Loucy (cell line): ENCODE measurements around the gene CAMK2A.

ENCODE experiments used
- H2AFZ ChIP-seq: fragments of 200-600 bp; sonication (generic); 2 replicates; pipeline ENCODE4 v1.6.0; 2016; ENCODE audit warnings: antibody characterized with exemption, mild to moderate bottlenecking, low read length, moderate library complexity
- H3F3A ChIP-seq: fragments of 200-600 bp; 2 replicates; pipeline ENCODE4 v1.6.0; 2016; ENCODE audit warnings: antibody characterized with exemption, low read depth, mild to moderate bottlenecking
- H3K27me3 ChIP-seq: fragments of 200-600 bp; sonication (generic); 2 replicates; pipeline ENCODE4 v1.6.1; 2014; ENCODE audit warnings: low read length, mild to moderate bottlenecking; ENCODE audit not compliant: insufficient read depth, poor library complexity, severe bottlenecking
- H3K36me3 ChIP-seq: fragments of 200-600 bp; sonication (generic); 2 replicates; pipeline ENCODE4 v1.6.1; 2016; ENCODE audit warnings: low read length; ENCODE audit not compliant: insufficient read depth
- H3K4me1 ChIP-seq: fragments of 200-600 bp; sonication (generic); 2 replicates; pipeline ENCODE4 v1.5.1; 2014; ENCODE audit warnings: low read length, mild to moderate bottlenecking; ENCODE audit not compliant: insufficient read depth, poor library complexity, severe bottlenecking
- H3K4me2 ChIP-seq: fragments of 200-600 bp; sonication (generic); 2 replicates; pipeline ENCODE4 v1.6.0; 2014; ENCODE audit warnings: antibody characterized with exemption, low read length, low read depth, mild to moderate bottlenecking; ENCODE audit not compliant: poor library complexity, severe bottlenecking
- H3K4me3 ChIP-seq: fragments of 200-600 bp; sonication (generic); 2 replicates; pipeline ENCODE4 v1.5.1; 2014; ENCODE audit warnings: low read length, mild to moderate bottlenecking, mixed read lengths; ENCODE audit not compliant: poor library complexity, severe bottlenecking
- H3K79me2 ChIP-seq: fragments of 200-600 bp; sonication (generic); 2 replicates; pipeline ENCODE4 v1.6.1; 2014; ENCODE audit warnings: low read length; ENCODE audit not compliant: insufficient read depth
- H3K9ac ChIP-seq: fragments of 200-600 bp; sonication (generic); 2 replicates; pipeline ENCODE4 v1.6.0; 2014; ENCODE audit warnings: mild to moderate bottlenecking, low read depth, low read length, moderate library complexity; ENCODE audit not compliant: poor library complexity, severe bottlenecking
- H3K9me2 ChIP-seq: fragments of 200-600 bp; sonication (generic); replicated peaks from 2 replicates; pipeline ENCODE4 v1.6.1; 2016; ENCODE audit warnings: low read depth, low read length, mixed read lengths
- H3K9me3 ChIP-seq: fragments of 200-600 bp; sonication (generic); 2 replicates; pipeline ENCODE4 v1.6.1; 2014; ENCODE audit warnings: mild to moderate bottlenecking, antibody characterized with exemption, low read length, low read depth; ENCODE audit not compliant: insufficient read depth
- H4K20me1 ChIP-seq: fragments of 200-600 bp; sonication (generic); 2 replicates; pipeline ENCODE4 v1.6.0; 2014; ENCODE audit warnings: antibody characterized with exemption, low read length, mild to moderate bottlenecking; ENCODE audit not compliant: insufficient read depth, poor library complexity, severe bottlenecking
- CTCF ChIP-seq: fragments of 200-600 bp; sonication (generic); conservative IDR thresholded peaks from 2 replicates; pipeline ENCODE4 v1.5.1; 2014; ENCODE audit warnings: mild to moderate bottlenecking, antibody characterized with exemption, low read length
- EZH2phosphoT487 ChIP-seq: fragments of 200-600 bp; IDR thresholded peaks from 2 replicates; pipeline ENCODE4 v1.6.1; 2018; ENCODE audit warnings: antibody characterized with exemption, mild to moderate bottlenecking, moderate library complexity, borderline replicate concordance

The CAMK2A gene

GRCh38 chr5:150202501-150202900 is 87.1 kb downstream of the CAMK2A start:
- Histone ChIP-seq H3K9ac (no peak overlapping the region), H3K79me2 (no peaks in the 10 kb centered on the region), H3K27me3 (no peaks in the 10 kb centered on the region), H4K20me1 (no peaks in the 10 kb centered on the region), H3K4me3 (no peak overlapping the region), H3K9me2 (no peaks in the 10 kb centered on the region), H3K4me2 (no peak overlapping the region), H3K9me3 (no peaks in the 10 kb centered on the region), H3K36me3 (no peaks in the 10 kb centered on the region), H3K4me1 (peaks cover 10% of the 10 kb centered on the region), H2AFZ (no peak overlapping the region), H3F3A (no peaks in the 10 kb centered on the region)
- TF ChIP-seq EZH2phosphoT487 (no peak), CTCF (no peak)

- no peaks in the 10 kb centered on the region for H3K36me3 ChIP-seq
- H3K27me3 ChIP-seq = no peaks in the 10 kb centered on the region
- H3K9ac ChIP-seq = no peak overlapping the region
- H3K9me3 ChIP-seq = no peaks in the 10 kb centered on the region
- no peaks in the 10 kb centered on the region for H3F3A ChIP-seq
- H3K4me3 ChIP-seq = no peak overlapping the region
- H3K79me2 ChIP-seq = no peaks in the 10 kb centered on the region
- no peaks in the 10 kb centered on the region for H3K4me1 ChIP-seq
- H3K4me2 ChIP-seq = no peak overlapping the region
- no peak for TF ChIP-seq CTCF
- TF ChIP-seq EZH2phosphoT487 = no peak
- no peaks in the 10 kb centered on the region for H4K20me1 ChIP-seq
- no peak overlapping the region for H2AFZ ChIP-seq
- H3K9me2 ChIP-seq = no peaks in the 10 kb centered on the region
Observed at GRCh38 chr5:150197476-150197875, 92.1 kb downstream of the CAMK2A start.

GRCh38 chr5:150196986-150197385 is 92.6 kb downstream of the CAMK2A start:
- no peaks in the 10 kb centered on the region for H4K20me1 ChIP-seq
- H3K27me3 ChIP-seq = no peaks in the 10 kb centered on the region
- H3K4me2 ChIP-seq = no peak overlapping the region
- no peak overlapping the region for H2AFZ ChIP-seq
- H3K36me3 ChIP-seq = no peaks in the 10 kb centered on the region
- H3K79me2 ChIP-seq = no peaks in the 10 kb centered on the region
- no peak overlapping the region for H3K4me3 ChIP-seq
- H3K9me3 ChIP-seq = no peaks in the 10 kb centered on the region
- TF ChIP-seq CTCF = no peak
- no peak for TF ChIP-seq EZH2phosphoT487
- no peaks in the 10 kb centered on the region for H3K9me2 ChIP-seq
- H3K4me1 ChIP-seq = no peaks in the 10 kb centered on the region
- no peak overlapping the region for H3K9ac ChIP-seq
- H3F3A ChIP-seq = no peaks in the 10 kb centered on the region
